IPS-18a (cell line): ENCODE data around the gene SEMA6C.

ENCODE experiments used
- H3K27ac ChIP-seq: one replicate; pipeline ENCODE4 v1.5.1; 2013; ENCODE audit warnings: low read length
- H3K27me3 ChIP-seq: one replicate; pipeline ENCODE4 v1.6.1; 2013; ENCODE audit warnings: mild to moderate bottlenecking, low read length; ENCODE audit not compliant: control insufficient read depth, insufficient read depth
- H3K36me3 ChIP-seq: one replicate; pipeline ENCODE4 v1.6.1; 2013; ENCODE audit warnings: low read depth, low read length; ENCODE audit not compliant: control insufficient read depth
- H3K4me1 ChIP-seq: one replicate; pipeline ENCODE4 v1.6.1; 2013; ENCODE audit warnings: low read depth, low read length; ENCODE audit not compliant: control insufficient read depth
- H3K4me3 ChIP-seq: one replicate; pipeline ENCODE4 v1.5.1; 2013; ENCODE audit warnings: low read length
- H3K9ac ChIP-seq: one replicate; pipeline ENCODE4 v1.6.1; 2013; ENCODE audit warnings: mild to moderate bottlenecking, low read length, moderate library complexity
- H3K9me3 ChIP-seq: one replicate; pipeline ENCODE4 v1.6.1; 2013; ENCODE audit warnings: low read depth, low read length; ENCODE audit not compliant: control insufficient read depth

SEMA6C gene

DNA sequence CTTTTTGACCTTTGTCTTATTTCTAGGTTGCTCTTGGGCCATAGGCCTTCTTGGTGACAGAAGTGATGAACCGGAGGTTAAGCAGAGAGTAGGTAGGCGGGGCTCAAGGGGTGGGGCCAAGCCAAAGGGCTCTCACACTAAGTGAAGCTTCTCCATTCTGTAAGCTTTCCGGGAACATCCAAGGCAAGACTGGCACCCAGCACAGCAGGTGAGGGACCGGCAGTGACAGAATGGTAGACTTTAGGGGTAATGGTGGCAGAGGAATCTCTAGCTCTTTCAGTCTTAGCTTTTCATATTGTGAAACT, 10.0 kb upstream of the SEMA6C start, which contains the start of gene TNFAIP8L2:
Gene TNFAIP8L2 (plus strand): TSS at position 135 of the 305 bp plus-strand sequence. CDS start 2,049 bp downstream, outside the sequence.
- H3K4me3 ChIP-seq = no peak within 1 kb of the TSS
- H3K9ac ChIP-seq = no peak within 1 kb of the TSS

DNA sequence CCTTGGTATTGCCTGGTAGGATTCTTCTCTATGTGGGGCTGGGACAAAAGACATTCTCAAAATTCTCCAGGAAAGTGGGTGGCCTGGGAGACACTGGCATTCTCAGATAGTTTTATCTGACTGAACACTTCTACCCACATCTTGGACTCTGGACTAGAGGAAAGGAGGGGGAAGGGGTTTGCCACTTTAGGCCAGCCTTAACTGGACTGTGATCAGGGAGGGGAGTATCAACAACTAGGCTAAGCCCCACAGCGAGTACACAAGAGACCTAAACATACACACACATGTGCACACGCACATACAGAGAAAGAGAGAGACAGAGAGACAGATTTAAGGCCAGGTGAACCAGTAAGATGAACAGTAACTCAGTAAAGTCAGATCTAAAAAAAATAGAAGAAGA, 1.2 kb upstream of the SEMA6C start:
- Histone ChIP-seq H3K9ac (no peak overlapping the region), H3K4me3 (no peak overlapping the region), H3K4me1 (peaks cover 27% of the 10 kb centered on the region), H3K27me3 (peaks cover 30% of the 10 kb centered on the region), H3K9me3 (no peaks in the 10 kb centered on the region), H3K27ac (no peak overlapping the region), H3K36me3 (no peaks in the 10 kb centered on the region)

More for the DNA sequence above, 10.0 kb upstream of the SEMA6C start, which contains the start of gene TNFAIP8L2:
- Histone ChIP-seq H3K9me3 (no peaks in the 10 kb centered on the region), H3K27me3 (no peaks in the 10 kb centered on the region), H3K4me1 (no peaks in the 10 kb centered on the region), H3K36me3 (peaks cover 8% of the 10 kb centered on the region), H3K27ac (no peak within 1 kb of the TSS)

DNA sequence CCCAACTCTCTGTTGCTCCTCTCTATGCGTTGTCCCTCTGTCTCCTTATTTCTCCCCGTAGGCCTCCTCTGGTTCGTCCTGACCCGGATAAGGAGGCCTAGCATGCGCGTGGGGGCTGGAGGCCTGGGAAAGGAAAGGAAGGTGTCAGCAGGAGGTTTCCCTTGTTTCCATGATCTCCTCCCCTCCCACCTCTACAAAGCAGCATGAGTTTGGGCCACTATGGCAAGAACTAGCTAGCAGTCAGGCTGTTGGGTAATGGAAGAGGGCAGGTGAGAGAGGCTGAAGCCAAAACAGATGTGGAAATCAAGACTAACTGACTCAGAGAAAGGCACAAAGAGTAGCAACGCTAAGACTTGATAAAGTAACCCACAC, 687 bp upstream of the SEMA6C start:
- Histone ChIP-seq H3K27ac (no peak overlapping the region), H3K4me1 (peaks cover 27% of the 10 kb centered on the region), H3K4me3 (peak overlapping the region; percentile 65), H3K36me3 (no peaks in the 10 kb centered on the region), H3K9ac (peak overlapping the region; percentile 9), H3K27me3 (peaks cover 30% of the 10 kb centered on the region), H3K9me3 (no peaks in the 10 kb centered on the region)

DNA sequence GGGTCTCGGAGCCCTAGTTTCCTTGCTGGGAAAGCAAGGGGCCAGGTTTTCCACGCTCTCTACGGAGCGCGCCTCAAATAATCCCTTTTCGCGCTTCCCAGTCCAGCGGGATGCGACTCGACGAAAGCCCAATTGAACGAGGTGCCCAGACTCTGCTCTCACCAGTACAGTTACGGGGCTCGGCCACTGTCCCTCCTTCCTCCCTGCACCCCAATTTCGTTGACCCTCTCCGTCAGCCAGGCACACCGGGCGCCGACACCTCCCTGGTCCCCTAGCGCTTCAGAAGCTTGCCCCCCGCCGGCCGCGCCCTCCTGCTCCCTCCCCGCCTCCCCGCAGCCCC, 389 bp downstream of the SEMA6C start:
- Histone ChIP-seq H3K9me3 (no peaks in the 10 kb centered on the region), H3K4me1 (peaks cover 27% of the 10 kb centered on the region), H3K27ac (no peak overlapping the region), H3K9ac (peak overlapping the region; percentile 60), H3K27me3 (peaks cover 30% of the 10 kb centered on the region), H3K4me3 (peak overlapping the region; percentile 65), H3K36me3 (no peaks in the 10 kb centered on the region)

DNA sequence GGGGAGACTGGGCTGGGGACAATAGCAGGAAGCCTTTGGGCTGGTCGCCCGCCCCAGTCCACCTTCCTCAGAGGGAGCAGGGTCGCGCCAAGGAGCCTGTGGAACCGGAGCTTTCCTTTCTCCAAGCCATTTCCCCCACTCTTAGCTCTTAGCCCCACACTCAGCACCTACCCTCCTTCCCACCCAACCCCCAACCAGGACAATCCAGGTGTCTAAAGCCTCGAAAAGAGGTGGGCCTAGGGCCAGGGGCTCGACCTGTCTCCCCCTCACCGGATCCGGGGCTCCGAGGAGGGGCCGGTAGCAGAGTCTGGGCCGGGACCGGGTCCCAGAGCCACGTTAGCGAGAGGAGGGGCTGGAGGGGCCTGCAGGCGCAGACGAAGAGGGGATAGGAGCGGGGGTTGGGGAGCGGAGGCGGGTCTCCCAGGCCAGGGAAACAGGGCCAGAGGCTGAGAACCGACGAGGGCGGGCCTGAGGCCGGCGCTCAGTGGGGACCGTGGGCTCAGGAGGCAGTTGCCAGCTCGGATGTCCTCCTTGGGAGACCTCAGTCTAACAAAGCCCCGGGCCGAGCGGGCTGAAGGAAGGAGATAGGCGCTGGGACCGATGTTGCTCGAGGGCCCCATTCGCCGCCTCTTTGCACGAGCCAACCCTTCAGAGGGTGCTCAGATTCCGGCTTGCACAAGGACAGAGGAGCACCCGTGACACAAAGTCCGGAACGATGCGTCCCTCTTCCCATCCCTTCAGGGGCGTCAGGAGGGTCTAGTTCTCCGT, 943 bp downstream of the SEMA6C start:
- peaks cover 27% of the 10 kb centered on the region for H3K4me1 ChIP-seq
- no peaks in the 10 kb centered on the region for H3K9me3 ChIP-seq
- peaks cover 30% of the 10 kb centered on the region for H3K27me3 ChIP-seq
- no peak overlapping the region for H3K27ac ChIP-seq
- H3K4me3 ChIP-seq = peak overlapping the region; percentile 65
- no peaks in the 10 kb centered on the region for H3K36me3 ChIP-seq
- H3K9ac ChIP-seq = peak overlapping the region; percentile 60

DNA sequence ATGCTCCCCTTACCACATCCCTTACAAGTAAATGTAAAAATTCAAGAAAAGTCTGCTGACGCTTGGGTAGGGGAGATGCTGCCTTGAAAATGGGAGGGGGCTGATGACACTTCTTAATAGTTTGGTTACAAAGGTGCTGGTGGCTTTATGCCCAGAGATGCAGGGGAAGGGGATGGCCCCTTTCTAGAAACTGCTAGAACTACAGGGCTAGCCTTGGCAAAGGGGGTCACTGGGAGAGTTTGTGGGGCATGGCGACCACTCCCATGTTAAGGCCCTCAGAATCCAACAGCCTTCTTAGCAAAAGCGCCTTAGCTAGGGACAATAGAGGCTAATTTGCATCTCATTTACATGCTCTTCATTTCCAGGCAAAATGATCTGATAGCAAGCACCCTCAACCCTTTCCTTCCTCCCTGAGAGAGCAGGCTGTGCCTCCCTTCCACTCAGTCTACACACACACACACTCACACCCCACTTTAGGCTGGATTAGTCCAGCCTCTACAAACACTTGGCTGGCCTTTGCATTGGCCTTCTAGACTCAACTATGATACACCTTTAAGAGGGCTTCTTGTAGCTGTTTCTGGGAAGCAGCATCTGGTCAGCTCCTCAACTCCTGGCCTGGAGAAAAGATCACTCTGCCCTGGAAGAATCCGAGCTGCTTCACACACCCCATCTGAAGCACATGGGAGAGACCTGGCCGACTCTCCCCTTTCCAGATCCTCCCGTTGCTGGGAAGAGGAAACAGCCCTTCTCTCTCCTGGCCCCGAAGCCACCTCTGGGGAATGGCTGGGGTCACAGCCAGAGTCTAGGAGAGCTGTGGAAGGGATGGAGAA, 1.7 kb downstream of the SEMA6C start:
- H3K27me3 ChIP-seq = peaks cover 30% of the 10 kb centered on the region
- H3K4me1 ChIP-seq = peaks cover 27% of the 10 kb centered on the region
- peaks cover under 1% of the 10 kb centered on the region for H3K36me3 ChIP-seq

DNA sequence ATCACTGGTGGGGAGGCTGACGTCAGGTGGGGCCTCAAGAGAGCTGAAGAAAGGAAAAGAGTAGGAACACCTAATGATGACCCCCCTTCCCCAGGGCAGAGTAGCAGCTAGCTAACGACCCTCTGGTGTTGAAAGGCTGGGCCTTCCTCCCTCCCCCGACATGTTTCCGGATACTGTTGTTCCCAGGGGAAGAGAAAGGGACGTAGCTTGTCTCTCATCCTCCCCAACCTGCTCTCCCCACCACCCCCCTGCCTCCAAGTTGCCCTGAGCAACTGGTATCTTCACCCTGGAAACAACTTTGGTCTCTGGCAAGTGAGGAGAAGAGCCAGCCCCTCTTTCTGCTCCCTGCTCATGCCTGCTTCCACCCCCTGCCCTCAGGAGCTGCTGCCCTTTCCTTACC, 2.4 kb downstream of the SEMA6C start:
- Histone ChIP-seq H3K4me1 (peaks cover 27% of the 10 kb centered on the region), H3K4me3 (no peak overlapping the region), H3K27me3 (peaks cover 30% of the 10 kb centered on the region), H3K9ac (no peak overlapping the region), H3K36me3 (peaks cover 7% of the 10 kb centered on the region), H3K27ac (no peak overlapping the region), H3K9me3 (no peaks in the 10 kb centered on the region)

More for the DNA sequence above, 1.7 kb downstream of the SEMA6C start:
- Histone ChIP-seq H3K9ac (peak overlapping the region; percentile 60), H3K27ac (no peak overlapping the region), H3K4me3 (peak overlapping the region; percentile 65), H3K9me3 (no peaks in the 10 kb centered on the region)

DNA sequence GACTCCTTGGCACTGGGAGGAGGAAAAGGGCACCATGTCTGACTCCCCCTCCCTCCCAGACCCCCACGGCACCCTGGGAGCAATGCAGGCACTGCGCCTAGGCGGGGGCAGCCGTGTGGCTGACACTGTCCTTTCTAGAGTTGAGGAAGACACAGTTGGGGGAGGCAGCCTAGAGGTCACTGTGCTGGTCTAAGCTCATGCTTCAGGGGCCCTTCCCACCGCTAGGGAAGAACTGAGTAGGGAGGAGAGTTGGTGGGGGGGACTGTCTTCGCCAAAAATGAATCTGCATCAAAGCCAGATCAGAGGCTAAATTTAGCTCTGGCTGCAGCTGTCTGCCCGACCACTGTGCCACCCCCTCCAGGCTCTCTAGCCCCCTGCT, 3.4 kb downstream of the SEMA6C start:
- H3K4me1 ChIP-seq = peaks cover 27% of the 10 kb centered on the region
- no peak overlapping the region for H3K4me3 ChIP-seq
- H3K9ac ChIP-seq = no peak overlapping the region
- H3K9me3 ChIP-seq = no peaks in the 10 kb centered on the region
- H3K36me3 ChIP-seq = peaks cover 7% of the 10 kb centered on the region
- H3K27ac ChIP-seq = no peak overlapping the region
- H3K27me3 ChIP-seq = peaks cover 28% of the 10 kb centered on the region

DNA sequence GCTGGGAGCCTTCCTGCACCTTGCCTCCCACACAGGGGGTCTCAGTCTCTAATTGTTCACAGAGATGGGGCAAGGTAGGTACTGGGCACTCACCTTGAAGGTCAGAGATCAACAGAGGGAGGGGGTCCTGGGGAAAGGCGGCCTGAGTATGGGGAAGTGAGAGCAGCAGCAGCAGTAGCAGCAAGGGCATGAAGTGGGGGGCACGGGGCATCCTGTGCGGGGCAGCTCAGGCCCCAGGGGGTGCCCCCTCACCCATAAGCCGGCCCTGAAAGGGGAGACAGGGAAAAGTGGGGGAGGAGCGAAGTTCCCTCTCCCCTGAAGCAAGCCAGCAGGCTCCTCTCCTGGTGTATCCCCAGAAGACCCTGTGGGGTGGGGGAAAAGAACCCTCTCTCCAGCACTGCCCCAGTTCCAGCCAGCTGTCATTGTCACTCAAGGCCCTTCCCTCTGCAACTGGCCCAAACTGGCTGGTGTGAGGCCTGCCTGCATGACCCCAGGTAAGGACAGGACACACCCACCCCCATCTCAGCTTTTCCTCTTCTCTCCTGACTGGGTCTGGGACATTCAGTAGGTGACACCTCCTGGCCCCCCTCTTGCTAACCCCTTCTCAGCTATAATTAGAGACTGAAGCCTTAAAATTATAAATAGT, 3.9 kb downstream of the SEMA6C start:
- Histone ChIP-seq H3K27ac (no peak overlapping the region), H3K4me1 (peaks cover 27% of the 10 kb centered on the region), H3K9me3 (no peaks in the 10 kb centered on the region), H3K9ac (no peak overlapping the region), H3K36me3 (peaks cover 7% of the 10 kb centered on the region), H3K27me3 (peaks cover 23% of the 10 kb centered on the region), H3K4me3 (no peak overlapping the region)

DNA sequence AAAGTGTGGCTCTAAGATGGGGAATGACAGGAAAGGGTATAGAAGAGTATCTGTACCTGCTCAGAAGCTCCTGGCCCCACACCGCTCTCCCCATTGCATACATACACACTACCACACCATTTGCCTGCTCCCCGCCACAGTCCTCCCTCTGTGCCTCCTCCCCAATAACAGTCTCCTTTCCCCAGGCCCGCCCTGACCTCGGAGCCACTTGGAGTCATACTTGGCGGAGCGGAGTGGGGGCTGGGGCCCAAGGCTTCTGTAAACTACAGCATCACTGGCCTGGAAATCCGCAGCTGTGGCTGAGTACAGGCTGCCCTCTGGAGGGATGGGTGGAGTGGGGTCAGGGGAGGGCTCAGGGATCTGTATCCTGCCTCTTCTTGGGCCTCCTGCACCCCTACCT, 8.6 kb downstream of the SEMA6C start:
- H3K27me3 ChIP-seq = peaks cover 14% of the 10 kb centered on the region
- no peak overlapping the region for H3K27ac ChIP-seq
- no peak overlapping the region for H3K9ac ChIP-seq
- no peak overlapping the region for H3K4me3 ChIP-seq
- H3K36me3 ChIP-seq = peaks cover 28% of the 10 kb centered on the region
- H3K4me1 ChIP-seq = no peaks in the 10 kb centered on the region
- H3K9me3 ChIP-seq = no peaks in the 10 kb centered on the region

DNA sequence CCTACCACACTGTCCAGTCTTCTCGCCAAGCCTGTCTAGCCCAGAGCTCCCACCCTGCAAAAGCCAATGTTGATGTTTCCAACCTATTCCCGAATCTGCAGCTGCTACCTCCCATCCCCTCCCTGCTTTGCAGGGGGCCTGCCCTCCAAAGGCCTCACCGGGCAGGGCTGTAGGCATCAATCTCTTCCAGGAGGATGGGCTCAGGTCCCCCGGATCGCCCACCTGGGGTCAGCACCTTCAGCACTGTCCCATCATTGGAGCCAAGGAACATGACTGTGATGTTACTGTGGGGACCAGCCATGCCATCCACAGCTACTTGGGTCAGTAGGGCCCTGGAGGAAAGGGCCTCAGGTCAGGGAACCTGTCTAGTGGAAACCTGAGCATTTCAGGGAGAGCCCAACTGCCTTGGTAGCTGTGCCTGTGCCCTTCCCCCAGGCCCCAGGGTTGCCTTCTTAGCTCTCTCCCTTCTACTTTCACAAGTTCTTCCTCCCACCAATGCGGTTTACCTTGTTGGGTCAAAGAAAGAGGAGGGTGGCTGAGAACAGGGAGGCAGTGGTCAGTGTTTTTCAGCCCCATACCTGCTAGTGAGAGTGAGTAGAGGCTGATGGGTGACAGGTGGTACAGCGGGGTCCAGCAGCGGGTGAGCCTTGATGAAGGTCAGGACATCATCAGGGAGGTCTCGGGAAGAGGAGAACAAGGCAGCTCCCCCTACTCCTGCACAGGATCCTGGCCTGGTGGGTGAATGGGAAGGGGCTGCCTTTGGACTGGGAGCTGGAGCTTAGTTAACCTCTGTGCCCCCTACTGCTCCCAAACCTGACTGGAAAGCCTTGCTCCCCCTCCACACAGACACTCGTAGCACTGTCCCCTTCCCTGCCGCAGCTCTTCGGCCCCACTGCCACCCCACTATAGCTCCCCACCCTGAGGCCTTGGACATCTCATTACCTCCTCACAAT, 10.7 kb downstream of the SEMA6C start:
- H3K4me1 ChIP-seq = no peaks in the 10 kb centered on the region
- H3K27me3 ChIP-seq = peaks cover 32% of the 10 kb centered on the region
- no peak overlapping the region for H3K27ac ChIP-seq
- H3K9me3 ChIP-seq = no peaks in the 10 kb centered on the region
- no peak overlapping the region for H3K9ac ChIP-seq
- H3K36me3 ChIP-seq = peaks cover 28% of the 10 kb centered on the region
- H3K4me3 ChIP-seq = no peak overlapping the region
